SK-N-SH treated with all-trans-retinoic acid at 6 μM for 48 hours (cell line): ENCODE data around the gene TPPP.

ENCODE experiments used
- ATAC-seq: fragments of 200-7000 bp; cut with Tn5 transposase; 3 replicates; pipeline ENCODE4 v1.9.1; 2020; ENCODE audit warnings: mild to moderate bottlenecking, moderate library complexity
- ARNTL ChIP-seq: fragments of 450-650 bp; formaldehyde crosslinking; IDR thresholded peaks from 2 replicates; pipeline ENCODE4 v1.5.0; 2020; ENCODE audit warnings: low read depth, mild to moderate bottlenecking, moderate library complexity, borderline replicate concordance
- BACH2 ChIP-seq: fragments of 250-450 bp; sonication (Bioruptor Pico); IDR thresholded peaks from 2 replicates; pipeline ENCODE4 v1.9.0; 2021; ENCODE audit warnings: mild to moderate bottlenecking, borderline replicate concordance
- ESRRG ChIP-seq: fragments of 250-450 bp; sonication (Bioruptor Pico); IDR thresholded peaks from 2 replicates; pipeline ENCODE4 v1.6.1; 2021; ENCODE audit warnings: mild to moderate bottlenecking
- GLIS3 ChIP-seq: fragments of 250-450 bp; sonication (Bioruptor Pico); IDR thresholded peaks from 2 replicates; pipeline ENCODE4 v1.5.0; 2020; ENCODE audit warnings: mild to moderate bottlenecking, moderate library complexity
- ISL1 ChIP-seq: fragments of 250-450 bp; sonication (Bioruptor Pico); IDR thresholded peaks from 2 replicates; pipeline ENCODE4 v2.1.2; 2022; ENCODE audit warnings: mild to moderate bottlenecking, moderate library complexity
- OSR1 ChIP-seq: fragments of 250-450 bp; sonication (Bioruptor Pico); IDR thresholded peaks from 2 replicates; pipeline ENCODE4 v1.8.0; 2022; ENCODE audit warnings: moderate library complexity, mild to moderate bottlenecking, inconsistent platforms
- PPARA ChIP-seq: fragments of 250-450 bp; sonication (Bioruptor Pico); IDR thresholded peaks from 2 replicates; pipeline ENCODE4 v1.5.0; 2020; ENCODE audit warnings: mild to moderate bottlenecking, borderline replicate concordance
- SNAI2 ChIP-seq: fragments of 250-450 bp; sonication (Bioruptor Pico); IDR thresholded peaks from 2 replicates; pipeline ENCODE4 v1.5.0; 2020; ENCODE audit warnings: mild to moderate bottlenecking, moderate library complexity
- TCF4 ChIP-seq: fragments of 250-450 bp; sonication (Bioruptor Pico); IDR thresholded peaks from 2 replicates; pipeline ENCODE4 v1.8.0; 2021; ENCODE audit warnings: mild to moderate bottlenecking, moderate library complexity, borderline replicate concordance
- TOX ChIP-seq: fragments of 250-450 bp; sonication (Bioruptor Pico); IDR thresholded peaks from 2 replicates; pipeline ENCODE4 v1.8.0; 2021; ENCODE audit warnings: mild to moderate bottlenecking, moderate library complexity, borderline replicate concordance
- ZFP3 ChIP-seq: fragments of 250-450 bp; sonication (Bioruptor Pico); IDR thresholded peaks from 2 replicates; pipeline ENCODE4 v1.5.0; 2020; ENCODE audit warnings: mild to moderate bottlenecking, moderate library complexity
- ZFP30 ChIP-seq: fragments of 450-650 bp; formaldehyde crosslinking; IDR thresholded peaks from 2 replicates; pipeline ENCODE4 v1.5.0; 2022; ENCODE audit warnings: mild to moderate bottlenecking, moderate library complexity
- ZNF565 ChIP-seq: fragments of 450-650 bp; formaldehyde crosslinking; conservative IDR thresholded peaks from 2 replicates; pipeline ENCODE4 v1.5.0; 2020; ENCODE audit warnings: low read depth, mild to moderate bottlenecking, moderate library complexity
- ZNF70 ChIP-seq: fragments of 450-650 bp; formaldehyde crosslinking; IDR thresholded peaks from 2 replicates; pipeline ENCODE4 v1.5.0; 2020; ENCODE audit warnings: mild to moderate bottlenecking, moderate library complexity
- ZNF8 ChIP-seq: fragments of 450-650 bp; formaldehyde crosslinking; IDR thresholded peaks from 2 replicates; pipeline ENCODE4 v1.5.0; 2020; ENCODE audit warnings: mild to moderate bottlenecking, moderate library complexity
- TF ChIP-seq, protein P1 (sequence below): fragments of 250-450 bp; sonication (Bioruptor Pico); IDR thresholded peaks from 2 replicates; pipeline ENCODE4 v1.5.1; 2020; ENCODE audit warnings: low read depth, mild to moderate bottlenecking, moderate library complexity
- TF ChIP-seq, protein P2 (sequence below): fragments of 250-450 bp; sonication (Bioruptor Pico); IDR thresholded peaks from 2 replicates; pipeline ENCODE4 v1.8.0; 2021; ENCODE audit warnings: low read depth, mild to moderate bottlenecking, moderate library complexity, borderline replicate concordance
- TF ChIP-seq, protein P3 (sequence below): fragments of 250-450 bp; sonication (Bioruptor Pico); IDR thresholded peaks from 2 replicates; pipeline ENCODE4 v1.5.1; 2021; ENCODE audit warnings: mild to moderate bottlenecking, moderate library complexity
- TF ChIP-seq, protein P4 (sequence below): fragments of 250-450 bp; sonication (Bioruptor Pico); IDR thresholded peaks from 2 replicates; pipeline ENCODE4 v1.5.0; 2020; ENCODE audit warnings: mild to moderate bottlenecking, moderate library complexity

TPPP gene

DNA sequence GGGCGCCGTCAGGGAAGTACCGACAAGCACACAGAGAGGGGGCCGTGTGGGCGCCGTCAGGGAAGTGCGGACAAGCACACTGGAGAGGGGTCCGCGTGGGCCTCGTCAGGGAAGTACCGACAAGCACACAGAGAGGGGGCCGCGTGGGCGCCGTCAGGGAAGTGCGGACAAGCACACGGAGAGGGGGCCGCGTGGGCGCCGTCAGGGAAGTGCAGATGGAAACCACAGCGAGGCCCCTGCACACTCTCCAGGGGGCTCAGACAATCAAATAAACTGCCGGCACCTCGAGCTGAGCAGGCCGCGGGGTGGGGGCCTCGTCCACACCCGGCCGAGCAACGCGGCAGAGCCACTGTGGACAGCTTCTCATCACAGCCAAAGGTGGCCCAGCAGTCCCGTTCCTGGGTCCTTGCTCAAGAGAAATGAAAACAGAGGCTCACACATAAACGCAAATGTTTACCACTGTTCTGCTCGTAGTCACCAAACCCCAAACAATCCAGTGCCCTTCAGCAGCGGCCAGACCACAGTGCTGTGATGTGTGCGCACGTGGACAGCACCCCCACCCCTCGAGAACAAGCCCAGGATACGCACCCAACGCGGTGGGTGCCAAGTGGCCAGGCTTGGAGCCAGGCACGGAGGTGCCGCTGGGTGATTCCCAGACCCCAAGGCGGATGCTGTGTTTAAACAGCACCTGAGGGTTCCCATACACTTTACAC lies 24.7 kb downstream of the TPPP start (continued):
- TF ChIP-seq, protein P1, sequence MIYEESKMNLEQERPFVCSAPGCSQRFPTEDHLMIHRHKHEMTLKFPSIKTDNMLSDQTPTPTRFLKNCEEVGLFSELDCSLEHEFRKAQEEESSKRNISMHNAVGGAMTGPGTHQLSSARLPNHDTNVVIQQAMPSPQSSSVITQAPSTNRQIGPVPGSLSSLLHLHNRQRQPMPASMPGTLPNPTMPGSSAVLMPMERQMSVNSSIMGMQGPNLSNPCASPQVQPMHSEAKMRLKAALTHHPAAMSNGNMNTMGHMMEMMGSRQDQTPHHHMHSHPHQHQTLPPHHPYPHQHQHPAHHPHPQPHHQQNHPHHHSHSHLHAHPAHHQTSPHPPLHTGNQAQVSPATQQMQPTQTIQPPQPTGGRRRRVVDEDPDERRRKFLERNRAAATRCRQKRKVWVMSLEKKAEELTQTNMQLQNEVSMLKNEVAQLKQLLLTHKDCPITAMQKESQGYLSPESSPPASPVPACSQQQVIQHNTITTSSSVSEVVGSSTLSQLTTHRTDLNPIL (CRISPR knock-in tag), result no peak
- TF ChIP-seq, protein P2, sequence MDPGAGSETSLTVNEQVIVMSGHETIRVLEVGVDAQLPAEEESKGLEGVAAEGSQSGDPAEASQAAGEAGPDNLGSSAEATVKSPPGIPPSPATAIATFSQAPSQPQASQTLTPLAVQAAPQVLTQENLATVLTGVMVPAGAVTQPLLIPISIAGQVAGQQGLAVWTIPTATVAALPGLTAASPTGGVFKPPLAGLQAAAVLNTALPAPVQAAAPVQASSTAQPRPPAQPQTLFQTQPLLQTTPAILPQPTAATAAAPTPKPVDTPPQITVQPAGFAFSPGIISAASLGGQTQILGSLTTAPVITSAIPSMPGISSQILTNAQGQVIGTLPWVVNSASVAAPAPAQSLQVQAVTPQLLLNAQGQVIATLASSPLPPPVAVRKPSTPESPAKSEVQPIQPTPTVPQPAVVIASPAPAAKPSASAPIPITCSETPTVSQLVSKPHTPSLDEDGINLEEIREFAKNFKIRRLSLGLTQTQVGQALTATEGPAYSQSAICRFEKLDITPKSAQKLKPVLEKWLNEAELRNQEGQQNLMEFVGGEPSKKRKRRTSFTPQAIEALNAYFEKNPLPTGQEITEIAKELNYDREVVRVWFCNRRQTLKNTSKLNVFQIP (CRISPR knock-in tag), result no peak
- TF ChIP-seq TCF4, result no peak
- no peak for TF ChIP-seq OSR1 (CRISPR knock-in tag)
- no peak for TF ChIP-seq ZNF70 (CRISPR knock-in tag)
- no peak for TF ChIP-seq BACH2 (CRISPR knock-in tag)
- no peak for TF ChIP-seq SNAI2 (CRISPR knock-in tag)
- TF ChIP-seq GLIS3, result no peak
- no peak for TF ChIP-seq ESRRG (CRISPR knock-in tag)

DNA sequence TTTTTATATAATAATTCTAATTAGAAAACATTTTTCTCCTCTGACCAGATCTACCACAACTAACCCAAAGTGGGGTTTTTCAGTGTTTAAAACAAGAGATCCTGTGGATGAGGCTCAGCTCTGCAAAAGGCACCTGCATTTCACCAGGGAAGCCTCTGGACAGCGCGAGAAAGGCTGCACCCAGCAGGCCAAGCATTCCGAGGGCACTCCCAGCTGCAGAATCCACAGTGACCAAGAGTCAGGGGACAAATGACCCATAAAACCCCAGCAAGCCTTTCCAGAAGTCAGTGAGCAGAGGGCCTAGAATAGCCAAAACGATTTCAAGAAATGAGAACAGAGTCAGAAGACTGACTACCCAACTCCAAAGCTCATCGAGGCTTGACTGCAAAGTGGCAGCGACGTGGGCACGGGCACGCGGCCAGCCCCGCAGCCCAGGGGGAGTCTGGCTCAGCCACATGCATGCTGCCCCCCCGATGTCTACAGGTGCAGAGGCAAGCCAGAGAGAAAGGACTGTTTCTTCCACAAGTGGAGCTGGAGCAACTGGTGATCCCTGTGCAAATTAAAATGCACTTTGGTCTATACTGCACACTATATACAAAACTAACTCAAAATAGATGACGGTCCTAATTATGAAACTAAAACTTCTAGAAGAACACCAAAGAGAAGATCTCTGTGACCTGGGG lies 26.2 kb downstream of the TPPP start:
- no peak for TF ChIP-seq ARNTL (CRISPR knock-in tag)
- TF ChIP-seq, protein P3, sequence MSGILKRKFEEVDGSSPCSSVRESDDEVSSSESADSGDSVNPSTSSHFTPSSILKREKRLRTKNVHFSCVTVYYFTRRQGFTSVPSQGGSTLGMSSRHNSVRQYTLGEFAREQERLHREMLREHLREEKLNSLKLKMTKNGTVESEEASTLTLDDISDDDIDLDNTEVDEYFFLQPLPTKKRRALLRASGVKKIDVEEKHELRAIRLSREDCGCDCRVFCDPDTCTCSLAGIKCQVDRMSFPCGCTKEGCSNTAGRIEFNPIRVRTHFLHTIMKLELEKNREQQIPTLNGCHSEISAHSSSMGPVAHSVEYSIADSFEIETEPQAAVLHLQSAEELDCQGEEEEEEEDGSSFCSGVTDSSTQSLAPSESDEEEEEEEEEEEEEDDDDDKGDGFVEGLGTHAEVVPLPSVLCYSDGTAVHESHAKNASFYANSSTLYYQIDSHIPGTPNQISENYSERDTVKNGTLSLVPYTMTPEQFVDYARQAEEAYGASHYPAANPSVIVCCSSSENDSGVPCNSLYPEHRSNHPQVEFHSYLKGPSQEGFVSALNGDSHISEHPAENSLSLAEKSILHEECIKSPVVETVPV (CRISPR knock-in tag), result no peak
- no peak for TF ChIP-seq ZNF565 (CRISPR knock-in tag)
- no peak for TF ChIP-seq PPARA
- TF ChIP-seq, protein P2 (CRISPR knock-in tag), result no peak
- TF ChIP-seq ZFP30 (CRISPR knock-in tag), result no peak
- TF ChIP-seq TOX (CRISPR knock-in tag), result no peak
- TF ChIP-seq ZNF8 (CRISPR knock-in tag), result no peak
- TF ChIP-seq, protein P1 (CRISPR knock-in tag), result no peak
- no peak for TF ChIP-seq ZFP3 (CRISPR knock-in tag)
- no peak for TF ChIP-seq SNAI2 (CRISPR knock-in tag)
- no peak for TF ChIP-seq ISL1

DNA sequence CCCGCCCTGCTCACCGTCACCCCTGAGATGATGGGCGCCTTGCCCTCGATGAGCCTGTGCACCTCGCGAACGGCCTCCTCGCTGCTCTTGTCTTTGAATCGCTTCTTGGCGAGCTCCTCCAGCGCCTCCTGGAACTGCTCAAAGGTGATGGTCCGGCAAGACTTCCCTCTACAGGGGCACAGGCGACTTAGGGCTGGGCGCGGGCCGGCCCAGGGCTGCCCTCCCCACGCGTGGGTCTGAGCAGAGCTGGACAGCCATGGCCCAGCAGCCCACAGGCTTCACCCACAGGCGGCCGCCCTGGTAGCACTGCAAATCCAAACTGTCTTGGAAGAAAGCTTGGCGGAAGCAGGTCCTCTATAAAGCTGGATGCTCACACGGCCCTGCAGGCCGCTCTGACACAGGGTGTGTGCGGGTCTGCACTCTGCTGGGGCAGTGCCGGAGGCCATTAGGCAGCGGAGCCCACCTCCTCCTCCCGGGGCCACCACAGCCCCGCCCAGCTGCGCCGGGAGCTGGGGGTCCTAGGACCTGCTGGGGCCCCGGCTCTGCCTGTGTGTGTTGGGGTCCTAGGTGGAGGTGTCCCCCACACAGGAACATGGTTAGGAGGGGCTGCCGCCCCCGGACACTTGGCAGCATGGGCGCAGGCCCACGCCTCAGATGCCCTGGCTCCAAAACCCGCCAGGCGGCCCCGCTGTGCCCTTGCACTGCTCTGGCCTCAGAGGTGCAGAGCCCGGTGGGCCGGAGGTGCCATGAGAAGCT lies 27.0 kb downstream of the TPPP start:
- no peak for TF ChIP-seq ESRRG (CRISPR knock-in tag)
- TF ChIP-seq, protein P4, sequence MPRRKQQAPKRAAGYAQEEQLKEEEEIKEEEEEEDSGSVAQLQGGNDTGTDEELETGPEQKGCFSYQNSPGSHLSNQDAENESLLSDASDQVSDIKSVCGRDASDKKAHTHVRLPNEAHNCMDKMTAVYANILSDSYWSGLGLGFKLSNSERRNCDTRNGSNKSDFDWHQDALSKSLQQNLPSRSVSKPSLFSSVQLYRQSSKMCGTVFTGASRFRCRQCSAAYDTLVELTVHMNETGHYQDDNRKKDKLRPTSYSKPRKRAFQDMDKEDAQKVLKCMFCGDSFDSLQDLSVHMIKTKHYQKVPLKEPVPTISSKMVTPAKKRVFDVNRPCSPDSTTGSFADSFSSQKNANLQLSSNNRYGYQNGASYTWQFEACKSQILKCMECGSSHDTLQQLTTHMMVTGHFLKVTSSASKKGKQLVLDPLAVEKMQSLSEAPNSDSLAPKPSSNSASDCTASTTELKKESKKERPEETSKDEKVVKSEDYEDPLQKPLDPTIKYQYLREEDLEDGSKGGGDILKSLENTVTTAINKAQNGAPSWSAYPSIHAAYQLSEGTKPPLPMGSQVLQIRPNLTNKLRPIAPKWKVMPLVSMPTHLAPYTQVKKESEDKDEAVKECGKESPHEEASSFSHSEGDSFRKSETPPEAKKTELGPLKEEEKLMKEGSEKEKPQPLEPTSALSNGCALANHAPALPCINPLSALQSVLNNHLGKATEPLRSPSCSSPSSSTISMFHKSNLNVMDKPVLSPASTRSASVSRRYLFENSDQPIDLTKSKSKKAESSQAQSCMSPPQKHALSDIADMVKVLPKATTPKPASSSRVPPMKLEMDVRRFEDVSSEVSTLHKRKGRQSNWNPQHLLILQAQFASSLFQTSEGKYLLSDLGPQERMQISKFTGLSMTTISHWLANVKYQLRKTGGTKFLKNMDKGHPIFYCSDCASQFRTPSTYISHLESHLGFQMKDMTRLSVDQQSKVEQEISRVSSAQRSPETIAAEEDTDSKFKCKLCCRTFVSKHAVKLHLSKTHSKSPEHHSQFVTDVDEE (CRISPR knock-in tag), result no peak
- no peak for TF ChIP-seq TOX (CRISPR knock-in tag)
- TF ChIP-seq, protein P3 (CRISPR knock-in tag), result no peak
- ATAC-seq, result no peak

More for the DNA sequence above, 26.2 kb downstream of the TPPP start:
- ATAC-seq, result no peak
